BLaER1 treated with 17β-estradiol and CSF1 and Interleukin-3, amounts not matched to agents 10 nM and 100 nM (cell line): Measurements from ENCODE around the gene KLHDC1.
"Not testable (repeated sequence)": the region's sequence is repeated elsewhere in the genome, so short reads cannot be mapped to it uniquely, and the experiment has no call there.

ENCODE experiments used
- H3K27ac ChIP-seq, 11 experiments: shearing (Covaris generic); formaldehyde crosslinking; 2 replicates each; pipeline ENCODE4 v1.8.1; 2022
- H3K27me3 ChIP-seq, 11 experiments: shearing (Covaris generic); formaldehyde crosslinking; 2 replicates each; pipeline ENCODE4 v1.8.1; 2022
- H3K36me3 ChIP-seq, 11 experiments: shearing (Covaris generic); formaldehyde crosslinking; 2 replicates each; pipeline ENCODE4 v1.8.1; 2022
- H3K4me1 ChIP-seq, 10 experiments: shearing (Covaris generic); formaldehyde crosslinking; 2 replicates each; pipeline ENCODE4 v1.8.1; 2022
- H3K4me2 ChIP-seq, 11 experiments: shearing (Covaris generic); formaldehyde crosslinking; 2 replicates each; pipeline ENCODE4 v1.8.1; 2022
- H3K4me3 ChIP-seq, 10 experiments: shearing (Covaris generic); formaldehyde crosslinking; 2 replicates each; pipeline ENCODE4 v1.8.1; 2022
- H3K9ac ChIP-seq, 11 experiments: shearing (Covaris generic); formaldehyde crosslinking; 2 replicates each; pipeline ENCODE4 v1.8.1; 2022
- H3K9me3 ChIP-seq, 11 experiments: shearing (Covaris generic); formaldehyde crosslinking; replicated peaks in 1 of 11; 2 replicates each; pipeline ENCODE4 v1.8.1; 2022
- H4K20me1 ChIP-seq, 11 experiments: shearing (Covaris generic); formaldehyde crosslinking; 2 replicates each; pipeline ENCODE4 v1.8.1; 2022
- Cebpa-rat ChIP-seq, 11 experiments: shearing (Covaris generic); IDR thresholded peaks; 2 replicates each; pipeline ENCODE4 v1.8.1; 2022

Gene KLHDC1, protein sequence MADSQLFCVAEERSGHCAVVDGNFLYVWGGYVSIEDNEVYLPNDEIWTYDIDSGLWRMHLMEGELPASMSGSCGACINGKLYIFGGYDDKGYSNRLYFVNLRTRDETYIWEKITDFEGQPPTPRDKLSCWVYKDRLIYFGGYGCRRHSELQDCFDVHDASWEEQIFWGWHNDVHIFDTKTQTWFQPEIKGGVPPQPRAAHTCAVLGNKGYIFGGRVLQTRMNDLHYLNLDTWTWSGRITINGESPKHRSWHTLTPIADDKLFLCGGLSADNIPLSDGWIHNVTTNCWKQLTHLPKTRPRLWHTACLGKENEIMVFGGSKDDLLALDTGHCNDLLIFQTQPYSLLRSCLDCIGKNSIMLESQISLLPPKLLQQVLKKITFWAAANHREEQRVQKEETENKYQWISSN

GRCh38 chr14:49692811-49693734, at the start of gene KLHDC1:
TSS of gene KLHDC1 (plus strand) at chr14:49693120. CDS start at chr14:49693195, 75 bp downstream.
- H3K4me1 ChIP-seq: peaks cover 24 to 36% (median 30%) of the 10 kb centered on the region in 10 experiments
- peaks cover 0 to 33% (median 26%) of the 10 kb centered on the region in 11 experiments; a peak in 13 of 22 replicates for H3K27me3 ChIP-seq
- H3K4me2 ChIP-seq: peak within 1 kb of the TSS; percentile 68 to 87 (median 83)
- peak within 1 kb of the TSS; percentile 73 to 95 (median 84) for H3K9ac ChIP-seq
- no peaks in the 10 kb centered on the region for H3K9me3 ChIP-seq
- no peaks in the 10 kb centered on the region for H4K20me1 ChIP-seq
- peak within 1 kb of the TSS; percentile 72 to 88 (median 78) for H3K27ac ChIP-seq
- H3K4me3 ChIP-seq: peak within 1 kb of the TSS; percentile 64 to 84 (median 76)
- H3K36me3 ChIP-seq: no peaks in the 10 kb centered on the region
- TF ChIP-seq Cebpa-rat (IDR thresholded peaks at IDR 0.05): no peak

GRCh38 chr14:49653508-49653907, 39.4 kb upstream of the KLHDC1 start:
- H3K9me3 ChIP-seq: no peaks in the 10 kb centered on the region

DNA sequence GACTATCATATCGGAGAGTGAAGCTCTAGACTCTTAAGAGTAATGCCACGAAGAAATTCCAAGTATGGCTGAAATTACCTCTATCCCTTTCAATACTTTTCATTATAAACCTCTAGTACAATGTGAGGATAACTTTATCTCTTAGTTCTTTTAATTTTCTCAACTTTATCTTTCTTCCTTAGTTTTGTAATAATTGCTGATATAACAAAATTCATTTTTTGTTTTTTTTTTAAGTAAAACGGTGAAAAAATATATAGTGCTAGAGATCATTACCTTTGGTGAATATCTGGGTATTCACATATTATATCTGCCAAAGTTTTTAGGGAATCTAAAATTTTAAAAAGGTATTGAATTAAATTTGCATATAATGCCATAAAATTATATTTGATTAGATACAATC, 38.4 kb upstream of the KLHDC1 start:
- Histone ChIP-seq H3K4me2 (no peak overlapping the region), H3K9ac (no peak overlapping the region), H3K27ac (no peak overlapping the region), H3K27me3 (no peaks in the 10 kb centered on the region), H3K36me3 (peaks cover 0 to 74% (median 41%) of the 10 kb centered on the region in 11 experiments; a peak in 14 of 22 replicates), H4K20me1 (peaks cover 0 to 11% (median 0%) of the 10 kb centered on the region in 11 experiments; a peak in 2 of 22 replicates), H3K4me3 (no peak overlapping the region), H3K9me3 (no peaks in the 10 kb centered on the region), H3K4me1 (no peaks in the 10 kb centered on the region)
- no peak for TF ChIP-seq Cebpa-rat (IDR thresholded peaks at IDR 0.05)

More at GRCh38 chr14:49653508-49653907, 39.4 kb upstream of the KLHDC1 start:
- Histone ChIP-seq H4K20me1 (peaks cover 0 to 11% (median 0%) of the 10 kb centered on the region in 11 experiments; a peak in 6 of 22 replicates), H3K4me3 (no peak overlapping the region), H3K27me3 (no peaks in the 10 kb centered on the region), H3K27ac (no peak overlapping the region), H3K4me2 (no peak overlapping the region), H3K36me3 (peaks cover 0 to 77% (median 44%) of the 10 kb centered on the region in 11 experiments; a peak in 15 of 22 replicates), H3K4me1 (no peaks in the 10 kb centered on the region), H3K9ac (no peak overlapping the region)
- no peak for TF ChIP-seq Cebpa-rat (IDR thresholded peaks at IDR 0.05)

DNA sequence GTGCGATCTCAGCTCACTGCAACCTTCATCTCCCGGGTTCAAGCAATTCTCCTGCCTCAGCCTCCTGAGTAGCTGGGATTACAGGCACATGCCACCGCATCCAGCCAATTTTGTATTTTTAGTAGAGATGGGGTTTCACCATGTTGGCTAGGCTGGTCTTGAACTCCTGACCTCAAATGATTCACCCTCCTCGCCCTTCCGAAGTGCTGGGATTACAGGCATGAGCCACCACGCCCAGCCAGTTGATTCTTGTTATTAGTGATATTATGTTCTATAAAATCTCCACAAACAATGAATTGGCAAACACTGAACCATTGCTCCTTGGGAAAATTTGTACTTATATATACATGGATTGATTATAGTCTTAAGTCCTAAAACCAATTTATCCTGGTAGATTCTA, 35.4 kb upstream of the KLHDC1 start:
- not testable (repeated sequence) for H3K27ac ChIP-seq

DNA sequence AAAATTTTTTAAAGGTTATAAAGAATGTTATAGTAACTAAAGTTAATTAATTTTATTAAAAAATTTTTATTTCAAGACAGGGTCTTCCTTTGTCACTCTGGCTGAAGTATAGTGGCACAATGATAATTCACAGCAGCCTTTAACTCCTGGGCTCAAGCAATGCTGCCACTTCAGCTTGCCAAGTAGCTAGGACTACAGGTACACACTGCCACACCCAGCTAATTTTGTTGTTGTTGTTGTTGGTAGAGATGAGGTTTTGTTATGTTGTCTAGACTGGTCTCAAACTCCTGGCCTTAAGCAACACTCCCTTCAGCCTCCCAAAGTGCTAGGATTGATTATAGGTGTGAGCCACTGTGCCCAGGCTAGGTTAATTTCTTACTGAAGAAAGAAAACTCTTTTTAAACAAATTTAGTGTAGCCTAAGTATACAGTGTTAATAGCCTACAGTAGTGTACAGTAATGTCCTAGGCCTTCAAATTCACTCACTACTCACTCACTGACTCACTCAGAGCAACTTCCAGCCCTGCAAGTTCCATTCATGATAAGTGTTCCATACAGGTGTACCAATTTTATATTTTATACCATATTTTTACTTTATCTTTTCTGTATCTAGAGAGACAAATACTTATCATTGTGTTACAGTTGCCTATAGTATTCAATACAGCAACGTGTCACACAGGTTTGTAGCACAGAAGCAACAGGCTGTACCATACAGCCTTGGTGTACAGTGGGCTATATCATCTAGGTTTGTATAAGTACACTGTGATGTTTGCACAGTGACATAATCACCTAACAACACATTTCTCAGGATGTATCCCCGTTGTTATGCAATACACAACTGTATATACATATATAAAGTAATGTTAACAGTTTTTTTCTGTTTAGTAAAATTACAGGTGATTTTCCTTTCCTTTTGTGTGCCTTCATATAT, 33.1 kb upstream of the KLHDC1 start:
- H3K27ac ChIP-seq: no peak overlapping the region
- no peaks in the 10 kb centered on the region for H3K4me1 ChIP-seq
- no peak overlapping the region for H3K4me2 ChIP-seq
- no peak for TF ChIP-seq Cebpa-rat (IDR thresholded peaks at IDR 0.05)
- H3K9me3 ChIP-seq: no peaks in the 10 kb centered on the region
- no peaks in the 10 kb centered on the region for H3K27me3 ChIP-seq
- no peak overlapping the region for H3K4me3 ChIP-seq
- peaks cover 0 to 73% (median 30%) of the 10 kb centered on the region in 11 experiments; a peak in 15 of 22 replicates for H3K36me3 ChIP-seq
- H3K9ac ChIP-seq: no peak overlapping the region
- peaks cover 0 to 6% (median 0%) of the 10 kb centered on the region in 11 experiments; a peak in 1 of 22 replicates for H4K20me1 ChIP-seq

More for the DNA sequence above, 35.4 kb upstream of the KLHDC1 start:
- not testable (repeated sequence) for H3K4me2 ChIP-seq, H3K9ac ChIP-seq, H3K4me1 ChIP-seq, H4K20me1 ChIP-seq, H3K27me3 ChIP-seq, H3K4me3 ChIP-seq, H3K9me3 ChIP-seq
- H3K36me3 ChIP-seq: peaks cover 0 to 69% (median 30%) of the 10 kb centered on the region in 11 experiments; a peak in 16 of 22 replicates

DNA sequence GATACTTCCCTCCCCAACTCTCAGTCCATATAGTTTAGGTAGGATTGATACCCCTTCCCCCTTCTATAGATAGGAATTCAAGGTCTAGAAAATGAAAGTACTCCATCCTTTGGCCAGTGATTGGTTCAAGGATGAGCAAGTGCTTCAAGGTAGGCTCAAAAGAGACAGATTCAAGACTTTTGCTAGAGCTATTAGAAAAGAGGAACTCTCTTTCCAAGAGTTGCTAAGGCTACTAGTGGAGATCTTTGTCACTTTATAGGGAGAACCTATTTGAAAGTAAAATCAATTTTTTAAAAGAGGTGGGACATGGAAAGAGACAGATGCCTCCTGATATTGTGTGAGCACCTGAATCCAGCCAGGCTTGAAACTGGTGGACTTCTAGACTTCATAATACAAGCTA, 22.4 kb upstream of the KLHDC1 start:
- no peak overlapping the region for H3K4me3 ChIP-seq
- no peak overlapping the region for H3K27ac ChIP-seq
- H3K27me3 ChIP-seq: no peaks in the 10 kb centered on the region
- H3K9me3 ChIP-seq: peaks cover 0 to 4% (median 0%) of the 10 kb centered on the region in 11 experiments; a peak in 2 of 22 replicates
- no peak overlapping the region for H3K9ac ChIP-seq
- H3K36me3 ChIP-seq: peaks cover 0 to 93% (median 62%) of the 10 kb centered on the region in 11 experiments; a peak in 19 of 22 replicates
- TF ChIP-seq Cebpa-rat (IDR thresholded peaks at IDR 0.05): no peak
- no peaks in the 10 kb centered on the region for H4K20me1 ChIP-seq
- H3K4me2 ChIP-seq: no peak overlapping the region
- no peaks in the 10 kb centered on the region for H3K4me1 ChIP-seq

GRCh38 chr14:49673586-49673985, 19.3 kb upstream of the KLHDC1 start:
- no peak for TF ChIP-seq Cebpa-rat (IDR thresholded peaks at IDR 0.05)
- no peak overlapping the region for H3K9ac ChIP-seq
- H3K4me3 ChIP-seq: no peak overlapping the region
- H3K27ac ChIP-seq: no peak overlapping the region
- no peak overlapping the region for H3K4me2 ChIP-seq
- peaks cover 0 to 7% (median 0%) of the 10 kb centered on the region in 11 experiments; a peak in 4 of 22 replicates for H3K9me3 ChIP-seq
- no peaks in the 10 kb centered on the region for H3K27me3 ChIP-seq
- H4K20me1 ChIP-seq: no peaks in the 10 kb centered on the region; a peak in 1 of 22 replicates
- H3K4me1 ChIP-seq: no peaks in the 10 kb centered on the region
- H3K36me3 ChIP-seq: peaks cover 0 to 92% (median 71%) of the 10 kb centered on the region in 11 experiments; a peak in 20 of 22 replicates

DNA sequence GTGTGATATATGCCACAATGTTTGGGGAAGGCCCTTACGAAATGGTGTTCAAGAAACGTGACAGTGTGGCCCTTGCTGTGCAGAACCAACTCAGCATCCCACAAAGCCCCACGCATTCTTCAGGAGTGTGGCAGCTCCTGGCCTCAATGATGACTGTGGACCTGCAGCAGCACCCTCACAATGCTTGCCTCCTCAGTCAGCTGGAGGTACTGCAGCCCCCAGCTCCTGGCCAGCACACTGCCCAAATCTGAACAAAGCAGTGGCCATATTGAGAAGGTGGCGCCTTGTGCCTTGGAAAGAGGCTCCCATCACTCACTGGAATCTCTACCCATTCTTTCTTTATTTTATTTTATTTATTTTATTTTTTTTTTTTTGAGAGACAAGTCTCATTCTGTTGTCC, 15.3 kb upstream of the KLHDC1 start:
- H3K4me1 ChIP-seq: no peaks in the 10 kb centered on the region
- peaks cover 0 to 96% (median 92%) of the 10 kb centered on the region in 11 experiments; a peak in 20 of 22 replicates for H3K36me3 ChIP-seq
- H3K4me2 ChIP-seq: no peak overlapping the region

More for the DNA sequence above, 15.3 kb upstream of the KLHDC1 start:
- Histone ChIP-seq H3K9ac (no peak overlapping the region), H3K27me3 (no peaks in the 10 kb centered on the region), H3K27ac (no peak overlapping the region), H3K9me3 (peaks cover 0 to 7% (median 0%) of the 10 kb centered on the region in 11 experiments; a peak in 4 of 22 replicates), H4K20me1 (no peaks in the 10 kb centered on the region; a peak in 1 of 22 replicates), H3K4me3 (no peak overlapping the region)
- no peak for TF ChIP-seq Cebpa-rat (IDR thresholded peaks at IDR 0.05)
